ENCODE data around the gene SFSWAP. TPM values are rescaled to one million over a fixed set of nuclear protein-coding genes. Genes with fewer than 3 reads are reported as not detected.

Gene SFSWAP
- total RNA-seq, 2 donors from 2014 or later, result 44.7 to 55.8 TPM

- no peaks in the 10 kb centered on the region for H3K4me1 Mint-ChIP-seq
- no peaks in the 10 kb centered on the region for H3K9me3 Mint-ChIP-seq
- no peaks in the 10 kb centered on the region for H3K36me3 Mint-ChIP-seq (ENCODE audit: low read depth)
- ATAC-seq (replicated peaks), result no peak
- H3K27me3 Mint-ChIP-seq, result peaks cover 10% of the 10 kb centered on the region
- no peak overlapping the region for H3K4me3 Mint-ChIP-seq
- H3K27ac Mint-ChIP-seq, result no peak overlapping the region
Observed at GRCh38 chr12:131833288-131833895, 122.5 kb downstream of the SFSWAP start.

GRCh38 chr12:131833896-131834641 is 123.2 kb downstream of the SFSWAP start:
- Mint-ChIP-seq H3K9me3 (no peaks in the 10 kb centered on the region), H3K27ac (no peak overlapping the region), H3K36me3 (ENCODE audit: low read depth) (no peaks in the 10 kb centered on the region), H3K27me3 (peaks cover 10% of the 10 kb centered on the region), H3K4me1 (no peaks in the 10 kb centered on the region), H3K4me3 (no peak overlapping the region)
- ATAC-seq (replicated peaks), result no peak

- H3K9me3 Mint-ChIP-seq, result no peaks in the 10 kb centered on the region
- H3K4me1 Mint-ChIP-seq, result no peaks in the 10 kb centered on the region
- H3K4me3 Mint-ChIP-seq, result no peak overlapping the region
- H3K27me3 Mint-ChIP-seq, result peaks cover 6% of the 10 kb centered on the region
- no peaks in the 10 kb centered on the region for H3K36me3 Mint-ChIP-seq (ENCODE audit: low read depth)
- ATAC-seq (replicated peaks), result no peak
- H3K27ac Mint-ChIP-seq, result no peak overlapping the region
Observed at GRCh38 chr12:131834798-131835615, 124.1 kb downstream of the SFSWAP start.

GRCh38 chr12:131835616-131836171 is 124.8 kb downstream of the SFSWAP start:
- Mint-ChIP-seq H3K27ac (no peak overlapping the region), H3K4me3 (no peak overlapping the region), H3K27me3 (peaks cover 6% of the 10 kb centered on the region), H3K9me3 (no peaks in the 10 kb centered on the region), H3K4me1 (no peaks in the 10 kb centered on the region), H3K36me3 (ENCODE audit: low read depth) (no peaks in the 10 kb centered on the region)
- ATAC-seq (replicated peaks), result no peak

- no peaks in the 10 kb centered on the region for H3K36me3 Mint-ChIP-seq (ENCODE audit: low read depth)
- H3K4me1 Mint-ChIP-seq, result no peaks in the 10 kb centered on the region
- H3K9me3 Mint-ChIP-seq, result no peaks in the 10 kb centered on the region
- peaks cover 6% of the 10 kb centered on the region for H3K27me3 Mint-ChIP-seq
- H3K4me3 Mint-ChIP-seq, result no peak overlapping the region
- H3K27ac Mint-ChIP-seq, result no peak overlapping the region
- no peak for ATAC-seq (replicated peaks)
Observed at GRCh38 chr12:131836193-131836592, 125.3 kb downstream of the SFSWAP start.

GRCh38 chr12:131836714-131837397 is 126.0 kb downstream of the SFSWAP start:
- H3K36me3 Mint-ChIP-seq (ENCODE audit: low read depth), result no peaks in the 10 kb centered on the region
- no peaks in the 10 kb centered on the region for H3K9me3 Mint-ChIP-seq
- peaks cover 6% of the 10 kb centered on the region for H3K27me3 Mint-ChIP-seq
- H3K4me3 Mint-ChIP-seq, result no peak overlapping the region
- H3K27ac Mint-ChIP-seq, result no peak overlapping the region
- ATAC-seq (replicated peaks), result no peak
- H3K4me1 Mint-ChIP-seq, result no peaks in the 10 kb centered on the region

GRCh38 chr12:131840643-131841416 is 129.9 kb downstream of the SFSWAP start:
- ATAC-seq (replicated peaks), result no peak
- Mint-ChIP-seq H3K36me3 (ENCODE audit: low read depth) (no peaks in the 10 kb centered on the region), H3K27ac (no peak overlapping the region), H3K4me1 (no peaks in the 10 kb centered on the region), H3K9me3 (no peaks in the 10 kb centered on the region), H3K27me3 (no peaks in the 10 kb centered on the region), H3K4me3 (no peak overlapping the region)

GRCh38 chr12:131841547-131841946 is 130.7 kb downstream of the SFSWAP start:
- Mint-ChIP-seq H3K36me3 (ENCODE audit: low read depth) (no peaks in the 10 kb centered on the region), H3K4me1 (no peaks in the 10 kb centered on the region), H3K27ac (no peak overlapping the region), H3K4me3 (no peak overlapping the region), H3K9me3 (no peaks in the 10 kb centered on the region), H3K27me3 (no peaks in the 10 kb centered on the region)
- no peak for ATAC-seq (replicated peaks)

GRCh38 chr12:131842169-131842568 is 131.3 kb downstream of the SFSWAP start:
- ATAC-seq (replicated peaks), result no peak
- no peak overlapping the region for H3K27ac Mint-ChIP-seq
- H3K4me1 Mint-ChIP-seq, result no peaks in the 10 kb centered on the region
- no peaks in the 10 kb centered on the region for H3K27me3 Mint-ChIP-seq
- no peaks in the 10 kb centered on the region for H3K9me3 Mint-ChIP-seq
- H3K4me3 Mint-ChIP-seq, result no peak overlapping the region
- H3K36me3 Mint-ChIP-seq (ENCODE audit: low read depth), result no peaks in the 10 kb centered on the region

GRCh38 chr12:131843527-131843926 is 132.6 kb downstream of the SFSWAP start:
- Mint-ChIP-seq H3K36me3 (ENCODE audit: low read depth) (no peaks in the 10 kb centered on the region), H3K27me3 (no peaks in the 10 kb centered on the region), H3K9me3 (no peaks in the 10 kb centered on the region), H3K27ac (no peak overlapping the region), H3K4me3 (no peak overlapping the region), H3K4me1 (no peaks in the 10 kb centered on the region)
- ATAC-seq (replicated peaks), result no peak

- Mint-ChIP-seq H3K4me3 (no peak overlapping the region), H3K9me3 (no peaks in the 10 kb centered on the region), H3K27ac (no peak overlapping the region), H3K4me1 (no peaks in the 10 kb centered on the region), H3K27me3 (no peaks in the 10 kb centered on the region), H3K36me3 (ENCODE audit: low read depth) (no peaks in the 10 kb centered on the region)
- no peak for ATAC-seq (replicated peaks)
Observed at GRCh38 chr12:131844140-131844539, 133.2 kb downstream of the SFSWAP start.

- no peaks in the 10 kb centered on the region for H3K4me1 Mint-ChIP-seq
- no peak overlapping the region for H3K27ac Mint-ChIP-seq
- no peaks in the 10 kb centered on the region for H3K36me3 Mint-ChIP-seq (ENCODE audit: low read depth)
- no peaks in the 10 kb centered on the region for H3K27me3 Mint-ChIP-seq
- no peak for ATAC-seq (replicated peaks)
- no peaks in the 10 kb centered on the region for H3K9me3 Mint-ChIP-seq
- no peak overlapping the region for H3K4me3 Mint-ChIP-seq
Observed at GRCh38 chr12:131844656-131845055, 133.8 kb downstream of the SFSWAP start.

GRCh38 chr12:131845121-131845520 is 134.2 kb downstream of the SFSWAP start:
- Mint-ChIP-seq H3K4me1 (no peaks in the 10 kb centered on the region), H3K27me3 (no peaks in the 10 kb centered on the region), H3K9me3 (no peaks in the 10 kb centered on the region), H3K36me3 (ENCODE audit: low read depth) (no peaks in the 10 kb centered on the region), H3K27ac (no peak overlapping the region), H3K4me3 (no peak overlapping the region)
- ATAC-seq (replicated peaks), result no peak

All from activated T-helper 17 cell treated with anti-CD3 and anti-CD28 coated beads, Interleukin-2, amount 50 U/mL, for 72 hours (primary cell).